GM12874 (cell line): Measurements from ENCODE around the gene C6orf52.

Source experiments
- CTCF ChIP-seq: IDR thresholded peaks from 2 replicates; pipeline ENCODE4 v1.5.1; 2011; ENCODE audit warnings: low read depth, mild to moderate bottlenecking, control low read depth, low read length, moderate library complexity; ENCODE audit not compliant: insufficient read depth

The C6orf52 gene

GRCh38 chr6:10694302-10695085 is at the start of gene C6orf52, which contains the start of gene PAK1IP1:
Gene C6orf52, minus strand, starts transcription at chr6:10694616. Its CDS starts 7,066 bp downstream, at chr6:10687550.
Gene PAK1IP1, plus strand, starts transcription at chr6:10694972. Its CDS starts 14 bp downstream, at chr6:10694986.
- TF ChIP-seq CTCF, result no peak

GRCh38 chr6:10743515-10743914 is 49.1 kb upstream of the C6orf52 start:
- no peak for TF ChIP-seq CTCF

- TF ChIP-seq CTCF, result no peak
These were observed 47.8 kb upstream of the C6orf52 start for GRCh38 chr6:10742251-10742650.

GRCh38 chr6:10740061-10740460 is 45.6 kb upstream of the C6orf52 start:
- TF ChIP-seq CTCF, result no peak

GRCh38 chr6:10736731-10737130 is 42.3 kb upstream of the C6orf52 start:
- no peak for TF ChIP-seq CTCF

- TF ChIP-seq CTCF, result no peak
These were observed 39.4 kb upstream of the C6orf52 start for GRCh38 chr6:10733863-10734262.

- TF ChIP-seq CTCF, result no peak
These were observed 38.8 kb upstream of the C6orf52 start for GRCh38 chr6:10733151-10733715.
